Mesodermal cell (in vitro differentiated cells): ENCODE measurements around the gene SSBP2.

ENCODE experiments used
- H3K27ac ChIP-seq: 2 replicates; pipeline ENCODE4 v1.7.0; 2013; ENCODE audit warnings: mild to moderate bottlenecking, low read depth, low read length, moderate library complexity; ENCODE audit not compliant: severe bottlenecking
- H3K36me3 ChIP-seq: 2 replicates; pipeline ENCODE4 v1.7.1; 2013; ENCODE audit warnings: mild to moderate bottlenecking, low read length, moderate library complexity; ENCODE audit not compliant: control insufficient read depth, insufficient read depth
- H3K4me1 ChIP-seq: one replicate; pipeline ENCODE4 v1.7.1; 2013; ENCODE audit warnings: mild to moderate bottlenecking, low read length; ENCODE audit not compliant: insufficient read depth, control insufficient read depth, poor library complexity, severe bottlenecking
- H3K4me3 ChIP-seq: 2 replicates; pipeline ENCODE4 v1.7.0; 2013; ENCODE audit warnings: low read length, control low read depth, mild to moderate bottlenecking; ENCODE audit not compliant: insufficient read depth, poor library complexity, severe bottlenecking; ENCODE audit errors: extremely low read depth
- H3K9me3 ChIP-seq: 2 replicates; pipeline ENCODE4 v1.7.1; 2013; ENCODE audit warnings: mild to moderate bottlenecking, low read length, moderate library complexity; ENCODE audit not compliant: control insufficient read depth
- WGBS, 2 experiments: methylation state at CpG; one replicate each; pipeline ENCODE4 v1.1.5; 2013; ENCODE audit warnings: missing lambda C conversion rate in 2 of 2; ENCODE audit not compliant: insufficient coverage in 2 of 2; 5-methylcytosine and 5-hydroxymethylcytosine counted together

The SSBP2 gene

DNA sequence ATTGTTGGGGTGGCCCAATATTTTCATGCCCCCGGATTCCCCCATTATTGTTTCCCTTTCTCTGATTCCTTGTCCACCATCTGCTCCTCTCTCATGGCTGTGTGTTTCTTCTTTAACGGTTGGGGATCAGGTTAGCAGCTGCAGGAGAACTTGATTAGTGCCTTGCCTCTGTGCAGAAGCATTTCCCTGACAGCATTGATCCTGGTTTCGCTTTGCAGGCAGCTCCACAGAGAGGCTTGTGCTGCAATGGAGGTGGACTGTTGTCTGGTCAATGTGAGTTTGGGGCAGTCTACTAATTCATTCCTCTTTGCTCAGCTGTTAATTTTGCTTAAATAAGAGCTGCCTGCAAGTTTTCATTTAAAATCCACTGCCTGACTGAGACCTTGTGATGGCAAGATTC, 32.5 kb upstream of the SSBP2 start:
- H3K27ac ChIP-seq, result no peak overlapping the region
- H3K9me3 ChIP-seq, result no peaks in the 10 kb centered on the region
- WGBS, 2 experiments, result 87% methylated on average over 3 of the region's 3 CpGs; no CpG with 5 or more reads in 1 of the 2 experiments
- no peaks in the 10 kb centered on the region for H3K36me3 ChIP-seq
- no peak overlapping the region for H3K4me3 ChIP-seq
- peaks cover 13% of the 10 kb centered on the region for H3K4me1 ChIP-seq

DNA sequence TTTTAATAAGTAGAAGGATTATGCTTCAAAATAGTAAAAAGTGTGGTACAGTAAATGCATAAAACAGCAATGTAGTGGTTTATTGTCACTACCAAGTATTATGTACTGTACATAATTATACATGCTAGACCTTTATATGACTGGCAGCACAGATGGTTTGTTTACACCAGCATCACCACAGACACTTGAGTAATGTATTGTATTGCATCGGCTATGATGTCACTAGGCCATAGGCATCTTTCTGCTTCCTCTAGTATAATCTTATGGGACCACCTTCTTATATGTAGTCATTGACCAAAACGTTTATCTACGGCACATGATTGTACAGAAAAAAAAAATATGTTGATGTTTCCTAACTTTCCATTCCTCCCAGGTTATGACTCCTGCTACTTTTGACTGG, 31.9 kb upstream of the SSBP2 start:
- no CpG with 5 or more reads among the region's 3 CpGs for WGBS, 2 experiments
- Histone ChIP-seq H3K36me3 (no peaks in the 10 kb centered on the region), H3K9me3 (no peaks in the 10 kb centered on the region), H3K4me1 (peaks cover 9% of the 10 kb centered on the region), H3K4me3 (no peak overlapping the region), H3K27ac (no peak overlapping the region)

DNA sequence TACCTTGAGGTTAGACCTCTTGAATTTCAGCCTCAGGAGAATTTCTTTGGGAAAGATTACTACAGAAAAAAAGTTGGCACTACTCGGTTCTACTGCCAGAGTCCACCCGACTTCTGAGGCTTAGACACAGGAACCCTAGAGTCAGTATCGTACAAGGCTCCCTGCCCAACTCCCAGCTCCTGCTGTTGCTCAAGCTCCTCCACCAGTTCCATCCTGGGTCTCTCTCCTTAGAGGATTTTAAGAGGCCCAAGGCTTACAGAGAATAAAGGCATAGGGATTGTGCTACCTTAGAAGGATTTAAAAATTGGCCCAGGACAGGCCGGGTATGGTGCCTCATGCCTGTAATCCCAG, 29.0 kb upstream of the SSBP2 start:
- WGBS, 2 experiments, result 92 to 98% methylated on average over 2 to 4 of the region's 4 CpGs
- H3K36me3 ChIP-seq, result no peaks in the 10 kb centered on the region
- H3K27ac ChIP-seq, result no peak overlapping the region
- no peaks in the 10 kb centered on the region for H3K9me3 ChIP-seq
- no peaks in the 10 kb centered on the region for H3K4me1 ChIP-seq
- H3K4me3 ChIP-seq, result no peak overlapping the region

DNA sequence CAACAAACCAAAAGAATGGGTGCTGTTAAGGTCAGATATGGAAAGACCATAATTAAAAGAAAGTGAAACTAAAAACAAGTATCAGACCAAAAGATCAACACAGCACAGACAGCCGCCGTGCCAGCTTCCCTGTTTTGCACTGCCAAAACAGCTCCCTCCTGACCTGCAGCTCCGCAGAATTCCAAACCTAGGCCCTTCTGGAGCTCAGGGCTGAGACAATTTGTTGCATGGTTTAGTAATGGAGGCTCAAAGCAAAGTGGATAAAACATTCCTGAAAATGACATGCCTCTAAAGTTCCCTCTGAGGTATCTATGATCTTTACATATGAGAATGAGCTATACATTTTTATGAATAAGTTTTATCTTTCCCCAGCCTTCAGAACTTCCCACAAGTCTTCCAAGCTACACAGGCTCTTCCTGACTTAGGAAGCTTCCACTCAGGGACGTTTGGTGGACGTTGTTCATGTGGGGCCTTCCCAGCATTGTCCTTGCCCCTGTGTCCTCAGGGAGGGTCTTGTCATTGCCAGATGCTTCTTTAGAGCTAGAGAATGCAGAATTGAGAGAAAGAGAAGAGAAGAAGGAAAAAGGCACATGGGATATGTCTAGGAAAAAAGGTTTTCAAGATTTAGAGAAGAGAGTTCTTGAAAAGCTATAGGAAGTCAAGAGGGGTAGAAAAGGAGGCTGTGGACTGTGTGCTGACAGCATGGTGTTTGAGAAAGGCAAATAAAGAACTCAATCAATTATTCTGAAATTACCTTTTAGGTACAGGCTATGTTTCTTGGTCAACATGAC, 28.4 kb upstream of the SSBP2 start:
- Histone ChIP-seq H3K27ac (no peak overlapping the region), H3K4me3 (no peak overlapping the region), H3K9me3 (no peaks in the 10 kb centered on the region), H3K4me1 (no peaks in the 10 kb centered on the region), H3K36me3 (no peaks in the 10 kb centered on the region)
- 100% methylated on average over 1 to 4 of the region's 5 CpGs for WGBS, 2 experiments

DNA sequence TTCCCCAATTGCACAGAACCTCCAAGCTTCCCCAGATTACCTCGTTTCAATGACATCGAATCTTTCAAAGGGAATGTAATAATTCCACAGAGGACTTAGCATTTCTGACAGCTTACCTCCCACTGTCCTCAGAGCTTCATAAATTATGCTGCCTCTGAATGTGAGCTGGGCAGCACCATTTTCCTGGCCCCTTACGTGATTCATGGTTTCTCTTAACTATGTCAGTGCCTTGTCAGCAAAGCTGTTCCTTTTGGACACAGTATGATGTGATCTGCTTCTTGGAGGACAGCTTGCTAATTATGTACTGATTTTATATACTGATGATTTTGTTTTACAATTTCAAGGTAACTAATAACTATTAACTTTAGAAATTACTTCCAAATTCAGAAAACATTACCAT, 27.7 kb upstream of the SSBP2 start:
- H3K36me3 ChIP-seq, result no peaks in the 10 kb centered on the region
- H3K4me1 ChIP-seq, result no peaks in the 10 kb centered on the region
- no peak overlapping the region for H3K4me3 ChIP-seq
- 87 to 88% methylated on average over 2 of the region's 3 CpGs for WGBS, 2 experiments
- peak overlapping the region; percentile 7 for H3K27ac ChIP-seq
- no peaks in the 10 kb centered on the region for H3K9me3 ChIP-seq

DNA sequence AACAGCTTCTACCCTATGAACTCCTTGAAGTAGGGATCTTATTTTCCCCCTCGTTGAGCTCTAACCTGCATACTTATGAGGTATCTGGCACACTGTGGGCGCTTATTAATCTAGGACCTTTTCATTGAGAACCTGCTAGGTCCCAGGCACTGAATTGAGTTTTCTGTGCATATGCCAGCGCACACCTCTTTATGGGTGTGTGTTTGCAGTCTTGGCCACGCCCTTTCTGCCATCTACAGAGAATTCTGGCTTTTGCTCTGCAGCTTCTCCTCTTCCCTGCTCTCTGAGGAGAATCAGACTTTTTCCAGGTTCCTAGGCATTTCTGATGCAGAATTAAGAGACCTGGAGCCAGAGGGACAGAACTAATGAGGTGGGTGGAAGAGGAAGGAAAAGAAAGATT, 25.4 kb upstream of the SSBP2 start:
- Histone ChIP-seq H3K4me3 (no peak overlapping the region), H3K9me3 (no peaks in the 10 kb centered on the region), H3K4me1 (no peaks in the 10 kb centered on the region), H3K27ac (no peak overlapping the region), H3K36me3 (no peaks in the 10 kb centered on the region)
- 97 to 98% methylated on average over 4 of the region's 4 CpGs for WGBS, 2 experiments

DNA sequence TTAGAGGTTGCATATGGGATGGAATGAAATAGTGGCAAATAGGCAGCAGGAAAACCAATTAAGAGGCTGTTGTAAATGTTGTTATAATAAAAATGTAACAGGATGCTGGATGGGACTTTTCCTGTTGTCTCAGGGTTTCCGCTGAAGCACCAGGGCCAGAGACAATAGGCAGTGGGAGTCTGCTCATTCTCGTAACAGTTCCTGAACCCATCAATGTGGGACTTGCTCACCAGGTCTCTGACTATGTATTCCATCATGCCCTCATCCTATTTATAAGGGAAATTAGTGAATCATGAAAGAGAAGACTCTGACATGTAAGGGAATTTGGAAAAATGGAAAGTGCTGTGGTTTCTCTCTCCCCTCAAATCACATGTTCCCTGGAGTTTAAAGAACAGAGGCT, 23.5 kb upstream of the SSBP2 start:
- whole genome bisulfite sequencing, 2 experiments, result 78 to 86% methylated on average over 1 of the region's 2 CpGs
- no peaks in the 10 kb centered on the region for H3K9me3 ChIP-seq

DNA sequence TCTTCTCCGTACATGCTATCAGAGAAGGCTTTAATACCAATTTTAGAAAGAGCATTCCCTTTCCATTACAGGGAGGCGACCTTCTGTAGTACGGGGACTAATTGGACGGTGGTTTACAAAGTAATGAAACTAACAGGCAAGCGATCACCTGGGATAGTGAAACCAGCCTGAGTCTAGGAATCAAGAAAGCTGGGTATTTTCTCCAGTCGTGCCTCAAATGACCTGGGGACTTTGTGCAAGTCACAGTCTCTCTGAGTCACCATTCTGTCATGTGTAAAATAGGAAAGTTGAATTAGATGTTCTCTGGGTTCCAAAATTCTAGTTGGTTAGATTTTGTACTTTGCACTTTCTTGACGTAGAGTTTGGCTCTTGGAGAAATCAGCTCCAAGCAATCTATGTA, 22.7 kb upstream of the SSBP2 start:
- no peak overlapping the region for H3K27ac ChIP-seq
- no peak overlapping the region for H3K4me3 ChIP-seq
- no peaks in the 10 kb centered on the region for H3K9me3 ChIP-seq
- H3K36me3 ChIP-seq, result no peaks in the 10 kb centered on the region
- peaks cover 9% of the 10 kb centered on the region for H3K4me1 ChIP-seq
- WGBS, 2 experiments, result 84 to 91% methylated on average over 4 to 5 of the region's 7 CpGs

More for the DNA sequence above, 23.5 kb upstream of the SSBP2 start:
- Histone ChIP-seq H3K4me1 (peaks cover 2% of the 10 kb centered on the region), H3K27ac (no peak overlapping the region), H3K4me3 (no peak overlapping the region), H3K36me3 (no peaks in the 10 kb centered on the region)

DNA sequence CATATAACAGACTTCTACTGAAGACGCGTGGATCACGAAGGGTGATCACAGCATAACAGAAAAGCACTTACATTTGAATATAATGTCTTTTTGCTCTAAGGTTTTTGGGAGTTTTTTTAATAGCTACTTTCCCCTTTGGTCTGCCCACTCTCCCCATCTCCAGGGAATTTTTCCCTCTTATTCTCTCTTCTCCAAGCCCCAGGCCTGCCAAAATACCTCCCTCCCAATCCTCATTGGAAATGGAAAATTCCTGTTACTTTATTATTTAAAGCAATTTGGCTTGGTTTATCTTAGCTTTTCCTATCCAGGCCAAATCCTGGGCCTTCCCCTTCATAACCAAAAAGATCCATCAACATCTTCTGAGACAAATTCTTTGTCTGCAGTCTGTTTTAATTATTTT, 22.3 kb upstream of the SSBP2 start:
- Histone ChIP-seq H3K4me1 (peaks cover 9% of the 10 kb centered on the region), H3K4me3 (no peak overlapping the region), H3K9me3 (no peaks in the 10 kb centered on the region), H3K27ac (no peak overlapping the region), H3K36me3 (no peaks in the 10 kb centered on the region)
- WGBS, 2 experiments, result no CpG with 5 or more reads among the region's 3 CpGs

DNA sequence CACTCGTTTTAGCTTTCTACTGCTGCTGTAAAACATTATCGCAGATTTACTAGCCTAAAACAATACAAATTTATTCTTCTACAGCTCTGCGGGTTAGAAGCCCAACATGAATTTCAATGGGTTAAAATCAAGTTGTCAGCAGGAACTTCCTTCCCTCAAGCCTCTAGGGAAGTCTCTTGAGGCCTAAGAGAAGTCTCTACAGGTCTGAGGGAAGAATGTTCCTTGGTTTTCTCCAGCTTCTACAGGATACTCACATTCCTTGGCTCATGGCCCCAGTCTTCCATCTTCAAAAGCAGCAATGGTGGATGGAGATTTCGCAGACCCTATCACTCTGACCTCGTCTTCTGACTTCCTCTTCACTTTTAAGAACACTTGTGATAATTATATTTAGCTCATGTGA, 21.6 kb upstream of the SSBP2 start:
- 94 to 100% methylated on average over 2 to 3 of the region's 5 CpGs for WGBS, 2 experiments
- Histone ChIP-seq H3K9me3 (no peaks in the 10 kb centered on the region), H3K27ac (no peak overlapping the region), H3K4me3 (no peak overlapping the region), H3K4me1 (peaks cover 9% of the 10 kb centered on the region), H3K36me3 (no peaks in the 10 kb centered on the region)

DNA sequence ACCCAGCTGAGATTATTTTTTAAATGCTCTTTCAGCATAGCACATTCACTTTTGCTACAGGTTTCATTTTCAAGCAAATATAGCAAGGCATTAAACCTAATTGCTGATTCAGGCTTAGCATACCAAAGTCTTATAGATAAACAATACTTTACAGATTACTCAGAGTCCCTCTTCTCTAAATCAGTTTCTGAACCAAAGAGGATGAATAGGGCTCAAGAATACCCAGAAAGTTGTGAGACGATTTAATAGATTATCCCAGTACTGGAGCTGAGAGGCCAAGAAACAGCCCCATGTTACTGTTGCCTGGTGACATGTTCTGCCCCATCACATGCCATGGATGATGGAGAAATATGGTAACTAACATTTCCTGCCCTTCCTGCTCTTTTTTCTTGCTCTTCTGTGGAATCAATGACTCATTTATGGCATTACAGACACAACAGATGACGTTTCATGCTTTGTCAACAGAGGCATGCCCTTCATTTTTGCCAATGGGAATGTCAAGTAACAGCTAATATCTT, 18.1 kb upstream of the SSBP2 start:
- Histone ChIP-seq H3K27ac (no peak overlapping the region), H3K9me3 (no peaks in the 10 kb centered on the region), H3K4me1 (peaks cover 9% of the 10 kb centered on the region), H3K36me3 (no peaks in the 10 kb centered on the region), H3K4me3 (no peak overlapping the region)
- WGBS, 2 experiments, result 96 to 100% methylated on average over 1 to 2 of the region's 2 CpGs
